Skeletal muscle tissue (tissue), 5 donors: ENCODE results near the gene RNU6-8. TPM values are rescaled to one million over a fixed set of nuclear protein-coding genes. Genes with fewer than 3 reads are reported as not detected.

ENCODE experiments used
- H3K27ac ChIP-seq: one replicate; pipeline ENCODE4 v1.7.0; 2013; ENCODE audit warnings: mild to moderate bottlenecking, low read depth, low read length, inconsistent platforms
- H3K27me3 ChIP-seq, 3 donors: one replicate each; pipeline ENCODE4 v1.7.0; 2013; ENCODE audit warnings: low read length in 3 of 3; ENCODE audit not compliant: control insufficient read depth in 3 of 3, insufficient read depth in 3 of 3
- H3K36me3 ChIP-seq, 3 donors: one replicate each; pipeline ENCODE4 v1.7.0; 2013; ENCODE audit warnings: low read length in 3 of 3; ENCODE audit not compliant: control insufficient read depth in 3 of 3, insufficient read depth in 3 of 3
- H3K4me1 ChIP-seq, 3 donors: one replicate each; pipeline ENCODE4 v1.7.0; 2013; ENCODE audit warnings: low read length in 3 of 3, mild to moderate bottlenecking in 3 of 3; ENCODE audit not compliant: control insufficient read depth in 3 of 3, insufficient read depth in 3 of 3
- H3K4me3 ChIP-seq, 3 donors: one replicate each; pipeline ENCODE4 v1.7.0; 2013; ENCODE audit warnings: low read length in 3 of 3
- H3K9ac ChIP-seq, 3 donors: one replicate each; pipeline ENCODE4 v1.7.0; 2013; ENCODE audit warnings: low read length in 3 of 3, mild to moderate bottlenecking in 3 of 3, moderate library complexity in 2 of 3, low read depth in 1 of 3
- H3K9me3 ChIP-seq, 3 donors: one replicate each; pipeline ENCODE4 v1.7.0; 2013; ENCODE audit warnings: low read length in 3 of 3; ENCODE audit not compliant: control insufficient read depth in 3 of 3
- small RNA-seq: library from RNA; depleted of rRNA; stranded (forward); fragments of <200 nt; gene quantifications from one replicate; pipeline ENCODE3, GENCODE V24; 2014
- total RNA-seq: library from RNA; depleted of rRNA; stranded (reverse); fragments of >200 nt; gene quantifications from one replicate; pipeline ENCODE4 v1.2.3, GENCODE V29; 2014
- donor health status: Osteomylitis.

Gene RNU6-8
- total RNA-seq, 1 donor from 2014 or later = not detected

DNA sequence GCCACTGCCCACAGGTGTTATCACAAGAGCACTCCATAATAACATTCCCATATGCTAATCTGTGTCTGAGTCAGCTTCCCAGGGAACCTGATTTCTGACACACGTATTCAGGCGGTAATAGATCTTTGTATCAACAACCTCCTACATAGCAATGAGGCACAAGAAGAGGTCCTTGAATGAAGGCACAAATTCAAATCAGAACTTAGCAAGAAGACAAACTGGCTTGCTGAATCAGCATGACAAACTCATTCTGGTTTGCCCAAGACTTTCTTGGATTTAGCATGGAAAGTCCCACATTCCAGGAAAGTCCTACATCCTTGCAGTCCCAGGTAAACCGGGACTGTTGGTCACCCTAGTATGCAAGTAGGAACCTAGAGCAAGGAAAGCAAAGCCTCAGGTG, 35.2 kb downstream of the RNU6-8 start:
- H3K36me3 ChIP-seq = no peaks in the 10 kb centered on the region
- H3K27me3 ChIP-seq = no peaks in the 10 kb centered on the region
- H3K27ac ChIP-seq = no peak overlapping the region
- no peaks in the 10 kb centered on the region for H3K9me3 ChIP-seq
- H3K4me3 ChIP-seq = no peak overlapping the region
- H3K9ac ChIP-seq = no peak overlapping the region
- H3K4me1 ChIP-seq = no peaks in the 10 kb centered on the region

- H3K4me3 ChIP-seq = no peak overlapping the region
- H3K27ac ChIP-seq = no peak overlapping the region
- H3K27me3 ChIP-seq = no peaks in the 10 kb centered on the region
- no peaks in the 10 kb centered on the region for H3K4me1 ChIP-seq
- H3K9ac ChIP-seq = no peak overlapping the region
- no peaks in the 10 kb centered on the region for H3K9me3 ChIP-seq
- no peaks in the 10 kb centered on the region for H3K36me3 ChIP-seq
Measured at GRCh38 chr14:32166924-32167323, 36.1 kb downstream of the RNU6-8 start.

GRCh38 chr14:32166029-32166428, 37.0 kb downstream of the RNU6-8 start:
- no peaks in the 10 kb centered on the region for H3K9me3 ChIP-seq
- no peaks in the 10 kb centered on the region for H3K4me1 ChIP-seq
- H3K4me3 ChIP-seq = no peak overlapping the region
- H3K36me3 ChIP-seq = no peaks in the 10 kb centered on the region
- no peak overlapping the region for H3K9ac ChIP-seq
- H3K27ac ChIP-seq = no peak overlapping the region
- H3K27me3 ChIP-seq = no peaks in the 10 kb centered on the region

Small RNA genes lying within 50 kb of the gene (small RNA-seq; reads per million reads assigned to genes)
- gene RNU6-7 = 0.74 reads per million, percentile 72 among the genes with 10 or more reads in this experiment
- not detected for gene RNU6-8

Other genes starting within 250 kb of the RNU6-8 start
- gene ARHGAP5, start 126.0 kb downstream of the RNU6-8 start, total RNA-seq = 86.1 TPM
- not detected for gene RNU6-7, start 1.2 kb downstream of the RNU6-8 start, total RNA-seq
- gene AKAP6, start 126.0 kb upstream of the RNU6-8 start, total RNA-seq = 102 TPM